ENCODE results near the gene CPEB2.

CPEB2 gene

GRCh38 chr4:15010038-15010585 lies 7.8 kb downstream of the CPEB2 start:
- H3K9me3 ChIP-seq (ENCODE audit: control insufficient read depth, insufficient read depth, low read depth, low read length): no peaks in the 10 kb centered on the region
- H3K4me1 ChIP-seq (ENCODE audit: control insufficient read depth, insufficient read depth, low read length): peaks cover 42% of the 10 kb centered on the region
- peaks cover 15% of the 10 kb centered on the region for H3K27me3 ChIP-seq (ENCODE audit: control insufficient read depth, insufficient read depth, low read length)
- H3K9ac ChIP-seq (ENCODE audit: low read length): no peak overlapping the region
- H3K4me3 ChIP-seq (ENCODE audit: low read depth, low read length): no peak overlapping the region
- no peak overlapping the region for H3K27ac ChIP-seq (ENCODE audit: low read depth, low read length)
- H3K36me3 ChIP-seq (ENCODE audit: control insufficient read depth, insufficient read depth, low read length): no peaks in the 10 kb centered on the region

- peaks cover 33% of the 10 kb centered on the region for H3K4me1 ChIP-seq (ENCODE audit: control insufficient read depth, insufficient read depth, low read length)
- no peak overlapping the region for H3K9ac ChIP-seq (ENCODE audit: low read length)
- H3K9me3 ChIP-seq (ENCODE audit: control insufficient read depth, insufficient read depth, low read depth, low read length): no peaks in the 10 kb centered on the region
- no peaks in the 10 kb centered on the region for H3K36me3 ChIP-seq (ENCODE audit: control insufficient read depth, insufficient read depth, low read length)
- H3K27me3 ChIP-seq (ENCODE audit: control insufficient read depth, insufficient read depth, low read length): peaks cover 4% of the 10 kb centered on the region
- H3K27ac ChIP-seq (ENCODE audit: low read depth, low read length): no peak overlapping the region
- H3K4me3 ChIP-seq (ENCODE audit: low read depth, low read length): no peak overlapping the region
Observed at GRCh38 chr4:15011166-15011565, 8.9 kb downstream of the CPEB2 start.

- Histone ChIP-seq H3K9me3 (ENCODE audit: control insufficient read depth, insufficient read depth, low read depth, low read length) (no peaks in the 10 kb centered on the region), H3K4me3 (ENCODE audit: low read depth, low read length) (no peak overlapping the region), H3K27ac (ENCODE audit: low read depth, low read length) (no peak overlapping the region), H3K27me3 (ENCODE audit: control insufficient read depth, insufficient read depth, low read length) (no peaks in the 10 kb centered on the region), H3K9ac (ENCODE audit: low read length) (no peak overlapping the region), H3K36me3 (ENCODE audit: control insufficient read depth, insufficient read depth, low read length) (peaks cover 2% of the 10 kb centered on the region), H3K4me1 (ENCODE audit: control insufficient read depth, insufficient read depth, low read length) (peaks cover 24% of the 10 kb centered on the region)
Observed at GRCh38 chr4:15012017-15012788, 9.9 kb downstream of the CPEB2 start.

GRCh38 chr4:15013585-15013984 lies 11.3 kb downstream of the CPEB2 start:
- no peak overlapping the region for H3K9ac ChIP-seq (ENCODE audit: low read length)
- peaks cover 4% of the 10 kb centered on the region for H3K36me3 ChIP-seq (ENCODE audit: control insufficient read depth, insufficient read depth, low read length)
- H3K4me1 ChIP-seq (ENCODE audit: control insufficient read depth, insufficient read depth, low read length): peaks cover 17% of the 10 kb centered on the region
- no peak overlapping the region for H3K27ac ChIP-seq (ENCODE audit: low read depth, low read length)
- no peak overlapping the region for H3K4me3 ChIP-seq (ENCODE audit: low read depth, low read length)
- H3K9me3 ChIP-seq (ENCODE audit: control insufficient read depth, insufficient read depth, low read depth, low read length): no peaks in the 10 kb centered on the region
- no peaks in the 10 kb centered on the region for H3K27me3 ChIP-seq (ENCODE audit: control insufficient read depth, insufficient read depth, low read length)

GRCh38 chr4:15015170-15015569 lies 12.9 kb downstream of the CPEB2 start:
- H3K27ac ChIP-seq (ENCODE audit: low read depth, low read length): no peak overlapping the region
- H3K9ac ChIP-seq (ENCODE audit: low read length): no peak overlapping the region
- H3K4me3 ChIP-seq (ENCODE audit: low read depth, low read length): no peak overlapping the region
- H3K27me3 ChIP-seq (ENCODE audit: control insufficient read depth, insufficient read depth, low read length): no peaks in the 10 kb centered on the region
- H3K4me1 ChIP-seq (ENCODE audit: control insufficient read depth, insufficient read depth, low read length): peaks cover 3% of the 10 kb centered on the region
- no peaks in the 10 kb centered on the region for H3K9me3 ChIP-seq (ENCODE audit: control insufficient read depth, insufficient read depth, low read depth, low read length)
- peaks cover 4% of the 10 kb centered on the region for H3K36me3 ChIP-seq (ENCODE audit: control insufficient read depth, insufficient read depth, low read length)

GRCh38 chr4:15018361-15018760 lies 16.1 kb downstream of the CPEB2 start:
- Histone ChIP-seq H3K9ac (ENCODE audit: low read length) (no peak overlapping the region), H3K4me1 (ENCODE audit: control insufficient read depth, insufficient read depth, low read length) (no peaks in the 10 kb centered on the region)

GRCh38 chr4:15020502-15021286 lies 18.4 kb downstream of the CPEB2 start:
- H3K9ac ChIP-seq (ENCODE audit: low read length): no peak overlapping the region
- H3K9me3 ChIP-seq (ENCODE audit: control insufficient read depth, insufficient read depth, low read depth, low read length): no peaks in the 10 kb centered on the region
- H3K27ac ChIP-seq (ENCODE audit: low read depth, low read length): no peak overlapping the region
- H3K27me3 ChIP-seq (ENCODE audit: control insufficient read depth, insufficient read depth, low read length): no peaks in the 10 kb centered on the region
- peaks cover 4% of the 10 kb centered on the region for H3K36me3 ChIP-seq (ENCODE audit: control insufficient read depth, insufficient read depth, low read length)
- H3K4me3 ChIP-seq (ENCODE audit: low read depth, low read length): no peak overlapping the region
- no peaks in the 10 kb centered on the region for H3K4me1 ChIP-seq (ENCODE audit: control insufficient read depth, insufficient read depth, low read length)

More at GRCh38 chr4:15018361-15018760, 16.1 kb downstream of the CPEB2 start:
- Histone ChIP-seq H3K36me3 (ENCODE audit: control insufficient read depth, insufficient read depth, low read length) (peaks cover 4% of the 10 kb centered on the region), H3K27me3 (ENCODE audit: control insufficient read depth, insufficient read depth, low read length) (no peaks in the 10 kb centered on the region), H3K4me3 (ENCODE audit: low read depth, low read length) (no peak overlapping the region), H3K9me3 (ENCODE audit: control insufficient read depth, insufficient read depth, low read depth, low read length) (no peaks in the 10 kb centered on the region), H3K27ac (ENCODE audit: low read depth, low read length) (no peak overlapping the region)

- Histone ChIP-seq H3K27ac (ENCODE audit: low read depth, low read length) (no peak overlapping the region), H3K36me3 (ENCODE audit: control insufficient read depth, insufficient read depth, low read length) (peaks cover 4% of the 10 kb centered on the region), H3K4me1 (ENCODE audit: control insufficient read depth, insufficient read depth, low read length) (no peaks in the 10 kb centered on the region), H3K4me3 (ENCODE audit: low read depth, low read length) (no peak overlapping the region), H3K9me3 (ENCODE audit: control insufficient read depth, insufficient read depth, low read depth, low read length) (no peaks in the 10 kb centered on the region), H3K9ac (ENCODE audit: low read length) (no peak overlapping the region), H3K27me3 (ENCODE audit: control insufficient read depth, insufficient read depth, low read length) (no peaks in the 10 kb centered on the region)
Observed at GRCh38 chr4:15021311-15021710, 19.0 kb downstream of the CPEB2 start.

GRCh38 chr4:15021946-15022345 lies 19.7 kb downstream of the CPEB2 start:
- Histone ChIP-seq H3K27ac (ENCODE audit: low read depth, low read length) (no peak overlapping the region), H3K27me3 (ENCODE audit: control insufficient read depth, insufficient read depth, low read length) (no peaks in the 10 kb centered on the region), H3K4me3 (ENCODE audit: low read depth, low read length) (no peak overlapping the region), H3K4me1 (ENCODE audit: control insufficient read depth, insufficient read depth, low read length) (no peaks in the 10 kb centered on the region), H3K36me3 (ENCODE audit: control insufficient read depth, insufficient read depth, low read length) (peaks cover 4% of the 10 kb centered on the region), H3K9me3 (ENCODE audit: control insufficient read depth, insufficient read depth, low read depth, low read length) (no peaks in the 10 kb centered on the region), H3K9ac (ENCODE audit: low read length) (no peak overlapping the region)

GRCh38 chr4:15024386-15024785 lies 22.1 kb downstream of the CPEB2 start:
- H3K27ac ChIP-seq (ENCODE audit: low read depth, low read length): no peak overlapping the region
- H3K9me3 ChIP-seq (ENCODE audit: control insufficient read depth, insufficient read depth, low read depth, low read length): no peaks in the 10 kb centered on the region
- no peak overlapping the region for H3K9ac ChIP-seq (ENCODE audit: low read length)
- H3K4me3 ChIP-seq (ENCODE audit: low read depth, low read length): no peak overlapping the region
- H3K27me3 ChIP-seq (ENCODE audit: control insufficient read depth, insufficient read depth, low read length): no peaks in the 10 kb centered on the region
- no peaks in the 10 kb centered on the region; the same call in 1 of the 2 replicates for H3K36me3 ChIP-seq (ENCODE audit: control insufficient read depth, insufficient read depth, low read length)
- peaks cover 5% of the 10 kb centered on the region for H3K4me1 ChIP-seq (ENCODE audit: control insufficient read depth, insufficient read depth, low read length)

GRCh38 chr4:15025693-15026092 lies 23.4 kb downstream of the CPEB2 start:
- Histone ChIP-seq H3K4me1 (ENCODE audit: control insufficient read depth, insufficient read depth, low read length) (peaks cover 5% of the 10 kb centered on the region), H3K36me3 (ENCODE audit: control insufficient read depth, insufficient read depth, low read length) (no peaks in the 10 kb centered on the region), H3K27ac (ENCODE audit: low read depth, low read length) (no peak overlapping the region), H3K9ac (ENCODE audit: low read length) (no peak overlapping the region), H3K9me3 (ENCODE audit: control insufficient read depth, insufficient read depth, low read depth, low read length) (no peaks in the 10 kb centered on the region), H3K27me3 (ENCODE audit: control insufficient read depth, insufficient read depth, low read length) (no peaks in the 10 kb centered on the region), H3K4me3 (ENCODE audit: low read depth, low read length) (no peak overlapping the region)
